ENCODE data around the gene LRIG1.

Gene LRIG1

GRCh38 chr3:66476852-66477381 lies 23.9 kb downstream of the LRIG1 start:
- TF ChIP-seq CTCF (IDR thresholded peaks at IDR 0.05; ENCODE audit: low read depth, low read length), result no peak
- no peak for DNase-seq (ENCODE audit: extremely low read depth, low read depth)

GRCh38 chr3:66475386-66476020 lies 25.3 kb downstream of the LRIG1 start:
- TF ChIP-seq CTCF (IDR thresholded peaks at IDR 0.05; ENCODE audit: low read depth, low read length), result no peak
- DNase-seq (ENCODE audit: extremely low read depth, low read depth), result no peak

DNA sequence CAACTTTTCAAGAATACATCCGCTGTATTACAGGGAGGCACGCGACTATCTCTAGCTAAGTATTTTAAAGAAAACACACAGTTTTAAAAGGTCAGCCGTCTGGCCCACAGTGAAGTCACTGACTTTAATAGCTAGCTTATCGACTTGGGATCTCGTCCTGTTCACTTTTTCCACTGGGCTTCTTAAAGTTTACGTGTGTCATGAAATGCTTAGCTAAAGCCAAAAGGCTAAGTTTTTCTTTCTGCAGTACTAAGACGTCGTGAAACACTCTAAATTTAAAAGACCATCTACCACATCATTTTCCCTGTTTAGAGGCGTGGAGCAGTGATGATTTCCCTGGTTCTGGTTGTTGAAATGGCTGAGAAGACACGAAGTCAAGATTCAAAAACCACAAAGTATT lies 27.1 kb downstream of the LRIG1 start:
- no peak for DNase-seq (ENCODE audit: extremely low read depth, low read depth)
- no peak for TF ChIP-seq CTCF (IDR thresholded peaks at IDR 0.05; ENCODE audit: low read depth, low read length)

DNA sequence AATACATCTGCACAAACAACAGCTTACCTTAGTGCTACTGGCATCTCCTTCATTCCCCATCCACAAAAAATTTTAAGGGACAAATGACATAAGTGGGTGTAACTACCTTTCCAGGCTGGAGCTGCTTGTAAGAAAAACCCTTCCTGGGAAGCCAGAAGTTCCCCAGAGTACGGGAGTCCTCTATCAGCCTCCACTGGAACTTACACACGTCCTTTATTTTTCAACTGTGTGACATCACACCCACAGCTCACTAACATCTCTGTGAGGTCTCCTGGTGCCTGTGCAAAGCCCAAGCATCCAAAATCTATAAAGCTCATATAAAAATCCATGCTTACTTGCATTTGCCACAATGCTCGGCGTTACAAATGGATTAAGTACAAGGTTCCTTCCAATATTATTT lies 27.6 kb downstream of the LRIG1 start:
- DNase-seq (ENCODE audit: extremely low read depth, low read depth), result no peak
- TF ChIP-seq CTCF (IDR thresholded peaks at IDR 0.05; ENCODE audit: low read depth, low read length), result no peak

- no peak for TF ChIP-seq CTCF (IDR thresholded peaks at IDR 0.05; ENCODE audit: low read depth, low read length)
- DNase-seq (ENCODE audit: extremely low read depth, low read depth), result no peak
Measured at GRCh38 chr3:66472313-66473134, 28.3 kb downstream of the LRIG1 start.

- no peak for TF ChIP-seq CTCF (IDR thresholded peaks at IDR 0.05; ENCODE audit: low read depth, low read length)
- no peak for DNase-seq (ENCODE audit: extremely low read depth, low read depth)
Measured at GRCh38 chr3:66470956-66471686, 29.7 kb downstream of the LRIG1 start.
